ENCODE results near the gene HOXD9. TPM values are rescaled to one million over a fixed set of nuclear protein-coding genes. Genes with fewer than 3 reads are reported as not detected.
A peak's percentile ranks its signal among the peaks of the same experiment; 100 is the strongest.

HOXD9 gene
- total RNA-seq, 2 experiments from 2014 or later: not detected

GRCh38 chr2:176166272-176166671 lies 43.8 kb downstream of the HOXD9 start:
- Mint-ChIP-seq H3K36me3 (ENCODE audit: low read depth) (peaks cover 1% of the 10 kb centered on the region), H3K9me3 (no peaks in the 10 kb centered on the region), H3K27me3 (ENCODE audit: low read depth) (peaks cover 73% of the 10 kb centered on the region), H3K4me1 (ENCODE audit: low read depth) (peaks cover 8% of the 10 kb centered on the region), H3K4me3 (no peak overlapping the region), H3K27ac (no peak overlapping the region)
- CTCF ChIA-PET: no interaction called here
- DNase-seq: no peak
- intact Hi-C loops (cut with micrococcal nuclease): no loop called here

GRCh38 chr2:176167398-176167797 lies 44.9 kb downstream of the HOXD9 start:
- H3K4me3 Mint-ChIP-seq: no peak overlapping the region
- H3K27ac Mint-ChIP-seq: no peak overlapping the region
- no peaks in the 10 kb centered on the region for H3K9me3 Mint-ChIP-seq
- H3K4me1 Mint-ChIP-seq (ENCODE audit: low read depth): peaks cover 11% of the 10 kb centered on the region
- peaks cover 72% of the 10 kb centered on the region for H3K27me3 Mint-ChIP-seq (ENCODE audit: low read depth)
- intact Hi-C loops (cut with micrococcal nuclease): no loop called here
- CTCF ChIA-PET: no interaction called here
- DNase-seq: no peak
- H3K36me3 Mint-ChIP-seq (ENCODE audit: low read depth): peaks cover 2% of the 10 kb centered on the region

- intact Hi-C loops (cut with micrococcal nuclease): no loop called here
- H3K4me3 Mint-ChIP-seq: no peak overlapping the region
- H3K27ac Mint-ChIP-seq: no peak overlapping the region
- H3K27me3 Mint-ChIP-seq (ENCODE audit: low read depth): peaks cover 71% of the 10 kb centered on the region
- no peaks in the 10 kb centered on the region for H3K9me3 Mint-ChIP-seq
- no peak for DNase-seq
- H3K4me1 Mint-ChIP-seq (ENCODE audit: low read depth): peaks cover 19% of the 10 kb centered on the region
- CTCF ChIA-PET: interaction anchor here (1.0 kb wide), 1 partner anchor 43 kb away, joined by 3 read pairs; no protein-coding TSS in a partner anchor
- peaks cover 2% of the 10 kb centered on the region for H3K36me3 Mint-ChIP-seq (ENCODE audit: low read depth)
Measured at GRCh38 chr2:176169181-176169580, 46.7 kb downstream of the HOXD9 start.

- CTCF ChIA-PET: no interaction called here
- Mint-ChIP-seq H3K4me1 (ENCODE audit: low read depth) (peaks cover 21% of the 10 kb centered on the region), H3K4me3 (no peak overlapping the region), H3K27ac (no peak overlapping the region), H3K9me3 (no peaks in the 10 kb centered on the region), H3K36me3 (ENCODE audit: low read depth) (peaks cover 1% of the 10 kb centered on the region), H3K27me3 (ENCODE audit: low read depth) (peaks cover 70% of the 10 kb centered on the region)
- intact Hi-C loops (cut with micrococcal nuclease): loop anchor here (5.0 kb wide), 2 partner anchors 37 to 1837 kb away; partner anchors contain the start of gene SP9
- no peak for DNase-seq
Measured at GRCh38 chr2:176169711-176170110, 47.2 kb downstream of the HOXD9 start.

DNA sequence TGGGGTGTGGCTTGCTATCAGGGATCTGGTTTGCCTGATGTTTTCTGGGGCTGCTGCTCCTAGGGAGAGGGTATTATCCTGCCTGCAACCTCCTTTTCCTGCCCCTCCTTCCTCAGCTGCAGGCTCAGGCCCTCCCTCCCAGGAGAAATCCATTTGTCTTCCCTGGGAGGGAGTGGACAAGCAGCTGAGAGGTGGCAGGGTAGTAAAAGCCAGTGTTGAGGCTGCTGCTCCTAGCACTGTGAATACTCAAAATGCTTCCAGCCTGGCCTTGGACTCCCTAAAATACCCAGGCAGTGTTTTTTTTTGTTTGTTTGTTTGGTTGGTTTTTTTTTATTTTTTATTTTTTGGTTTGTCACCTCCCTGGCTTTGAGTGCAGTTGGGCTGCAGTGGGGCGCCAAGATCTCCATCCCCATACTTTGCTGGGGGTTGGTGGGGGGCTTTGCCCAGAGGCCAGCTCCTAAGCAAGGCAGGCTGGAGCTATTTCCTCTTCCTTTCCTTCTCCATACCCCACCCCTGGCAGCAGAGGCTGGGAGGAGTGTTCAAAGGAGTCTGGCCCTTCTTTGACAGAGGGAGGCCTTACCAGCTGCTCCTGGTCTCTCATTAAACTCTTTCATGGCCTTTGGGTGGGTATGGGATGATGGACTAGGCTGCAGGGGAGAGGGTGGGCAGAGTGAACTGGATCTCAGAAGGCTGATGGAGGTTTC lies 48.2 kb downstream of the HOXD9 start:
- no peak overlapping the region for H3K27ac Mint-ChIP-seq
- H3K9me3 Mint-ChIP-seq: no peaks in the 10 kb centered on the region
- CTCF ChIA-PET: no interaction called here
- peaks cover 26% of the 10 kb centered on the region for H3K4me1 Mint-ChIP-seq (ENCODE audit: low read depth)
- H3K27me3 Mint-ChIP-seq (ENCODE audit: low read depth): peaks cover 72% of the 10 kb centered on the region
- peaks cover 1% of the 10 kb centered on the region for H3K36me3 Mint-ChIP-seq (ENCODE audit: low read depth)
- H3K4me3 Mint-ChIP-seq: no peak overlapping the region
- intact Hi-C loops (cut with micrococcal nuclease): loop anchor here (5.0 kb wide), 2 partner anchors 38 to 1838 kb away; partner anchors contain the start of gene SP9
- DNase-seq: no peak

DNA sequence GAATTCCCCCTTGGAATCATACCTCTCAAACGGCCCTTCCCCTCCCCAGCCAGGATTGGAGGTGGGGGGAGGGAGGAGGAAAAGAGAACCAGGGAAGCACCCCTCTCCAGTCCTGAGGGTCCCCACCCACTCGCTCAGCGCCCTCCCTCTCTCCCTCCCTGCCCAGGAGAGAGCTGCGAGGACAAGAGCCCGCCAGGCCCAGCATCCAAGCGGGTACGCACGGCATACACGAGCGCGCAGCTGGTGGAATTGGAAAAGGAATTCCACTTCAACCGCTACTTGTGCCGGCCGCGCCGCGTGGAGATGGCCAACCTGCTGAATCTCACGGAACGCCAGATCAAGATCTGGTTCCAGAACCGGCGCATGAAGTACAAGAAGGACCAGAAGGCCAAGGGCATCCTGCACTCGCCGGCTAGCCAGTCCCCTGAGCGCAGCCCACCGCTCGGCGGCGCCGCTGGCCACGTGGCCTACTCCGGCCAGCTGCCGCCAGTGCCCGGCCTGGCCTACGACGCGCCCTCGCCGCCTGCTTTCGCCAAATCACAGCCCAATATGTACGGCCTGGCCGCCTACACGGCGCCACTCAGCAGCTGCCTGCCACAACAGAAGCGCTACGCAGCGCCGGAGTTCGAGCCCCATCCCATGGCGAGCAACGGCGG lies 49.0 kb downstream of the HOXD9 start:
- H3K4me3 Mint-ChIP-seq: no peak overlapping the region
- no peak for DNase-seq
- intact Hi-C loops (cut with micrococcal nuclease): loop anchor here (2.0 to 5.0 kb wide), 3 partner anchors 17 to 1839 kb away; partner anchors contain the start of genes HOXD1 and SP9
- no peaks in the 10 kb centered on the region for H3K9me3 Mint-ChIP-seq
- H3K4me1 Mint-ChIP-seq (ENCODE audit: low read depth): peaks cover 24% of the 10 kb centered on the region
- peaks cover 1% of the 10 kb centered on the region for H3K36me3 Mint-ChIP-seq (ENCODE audit: low read depth)
- H3K27me3 Mint-ChIP-seq (ENCODE audit: low read depth): peaks cover 73% of the 10 kb centered on the region
- H3K27ac Mint-ChIP-seq: no peak overlapping the region
- CTCF ChIA-PET: no interaction called here

DNA sequence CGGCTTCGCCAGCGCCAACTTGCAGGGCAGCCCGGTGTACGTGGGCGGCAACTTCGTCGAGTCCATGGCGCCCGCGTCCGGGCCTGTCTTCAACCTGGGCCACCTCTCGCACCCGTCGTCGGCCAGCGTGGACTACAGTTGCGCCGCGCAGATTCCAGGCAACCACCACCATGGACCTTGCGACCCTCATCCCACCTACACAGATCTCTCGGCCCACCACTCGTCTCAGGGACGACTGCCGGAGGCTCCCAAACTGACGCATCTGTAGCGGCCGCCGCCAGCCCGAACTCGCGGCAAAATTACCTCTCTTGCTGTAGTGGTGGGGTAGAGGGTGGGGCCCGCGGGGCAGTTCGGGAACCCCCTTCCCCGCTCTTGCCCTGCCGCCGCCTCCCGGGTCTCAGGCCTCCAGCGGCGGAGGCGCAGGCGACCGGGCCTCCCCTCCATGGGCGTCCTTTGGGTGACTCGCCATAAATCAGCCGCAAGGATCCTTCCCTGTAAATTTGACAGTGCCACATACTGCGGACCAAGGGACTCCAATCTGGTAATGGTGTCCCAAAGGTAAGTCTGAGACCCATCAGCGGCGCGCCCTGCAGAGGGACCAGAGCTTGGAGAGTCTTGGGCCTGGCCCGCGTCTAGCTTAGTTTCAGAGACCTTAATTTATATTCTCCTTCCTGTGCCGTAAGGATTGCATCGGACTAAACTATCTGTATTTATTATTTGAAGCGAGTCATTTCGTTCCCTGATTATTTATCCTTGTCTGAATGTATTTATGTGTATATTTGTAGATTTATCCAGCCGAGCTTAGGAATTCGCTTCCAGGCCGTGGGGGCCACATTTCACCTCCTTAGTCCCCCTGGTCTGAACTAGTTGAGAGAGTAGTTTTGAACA lies 49.7 kb downstream of the HOXD9 start:
- Mint-ChIP-seq H3K27ac (no peak overlapping the region), H3K9me3 (no peaks in the 10 kb centered on the region), H3K4me1 (ENCODE audit: low read depth) (peaks cover 24% of the 10 kb centered on the region), H3K27me3 (ENCODE audit: low read depth) (peaks cover 72% of the 10 kb centered on the region), H3K4me3 (peak overlapping the region; percentile 24), H3K36me3 (ENCODE audit: low read depth) (peaks cover 1% of the 10 kb centered on the region)
- intact Hi-C loops (cut with micrococcal nuclease): loop anchor here (2.0 to 5.0 kb wide), 3 partner anchors 17 to 1840 kb away; partner anchors contain the start of genes HOXD1 and SP9
- DNase-seq: no peak
- CTCF ChIA-PET: interaction anchor here (0.8 kb wide), 1 partner anchor 10 kb away, joined by 3 read pairs; no protein-coding TSS in a partner anchor

GRCh38 chr2:176172895-176173566 lies 50.5 kb downstream of the HOXD9 start:
- no peaks in the 10 kb centered on the region for H3K9me3 Mint-ChIP-seq
- H3K4me3 Mint-ChIP-seq: no peak overlapping the region
- H3K27me3 Mint-ChIP-seq (ENCODE audit: low read depth): peaks cover 72% of the 10 kb centered on the region
- peaks cover 24% of the 10 kb centered on the region for H3K4me1 Mint-ChIP-seq (ENCODE audit: low read depth)
- intact Hi-C loops (cut with micrococcal nuclease): loop anchor here (2.0 to 5.0 kb wide), 3 partner anchors 16 to 1841 kb away; partner anchors contain the start of genes HOXD1 and SP9
- H3K36me3 Mint-ChIP-seq (ENCODE audit: low read depth): peaks cover 1% of the 10 kb centered on the region
- no peak overlapping the region for H3K27ac Mint-ChIP-seq
- CTCF ChIA-PET: interaction anchor here (0.8 to 0.9 kb wide), 2 partner anchors 11 to 282 kb away, joined by 3 to 4 read pairs; no protein-coding TSS in a partner anchor
- DNase-seq: no peak

GRCh38 chr2:176173567-176174381 lies 51.3 kb downstream of the HOXD9 start:
- DNase-seq: no peak
- CTCF ChIA-PET: interaction anchor here (0.9 to 2.5 kb wide), 2 partner anchors 34 to 281 kb away, joined by 4 to 5 read pairs; no protein-coding TSS in a partner anchor
- Mint-ChIP-seq H3K9me3 (no peaks in the 10 kb centered on the region), H3K4me3 (no peak overlapping the region), H3K36me3 (ENCODE audit: low read depth) (peaks cover 1% of the 10 kb centered on the region), H3K4me1 (ENCODE audit: low read depth) (peaks cover 24% of the 10 kb centered on the region), H3K27me3 (ENCODE audit: low read depth) (peaks cover 74% of the 10 kb centered on the region), H3K27ac (no peak overlapping the region)
- intact Hi-C loops (cut with micrococcal nuclease): loop anchor here (2.0 to 5.0 kb wide), 3 partner anchors 15 to 1841 kb away; partner anchors contain the start of genes HOXD1 and SP9

DNA sequence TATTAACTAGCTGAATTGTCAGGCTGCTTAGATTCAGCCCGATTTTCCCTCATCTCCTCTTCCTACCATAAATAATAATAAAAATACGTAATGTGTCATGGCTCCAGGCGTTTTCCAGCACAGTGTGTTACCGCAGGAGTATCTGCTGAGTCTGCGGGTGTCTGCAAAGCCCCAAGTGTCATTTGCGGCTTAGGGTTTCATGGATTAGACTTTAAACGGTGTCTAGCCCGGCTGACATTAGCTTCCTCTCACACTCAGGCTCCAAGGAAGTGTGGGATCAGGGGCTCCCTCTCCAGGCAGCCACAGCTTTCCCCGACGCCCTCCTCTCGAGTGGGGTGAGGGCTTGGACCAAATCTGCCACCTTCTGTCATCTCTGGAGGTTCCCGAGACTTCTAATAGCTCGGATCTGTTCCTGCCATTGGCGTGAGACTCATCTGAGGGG lies 51.9 kb downstream of the HOXD9 start:
- Mint-ChIP-seq H3K27ac (no peak overlapping the region), H3K36me3 (ENCODE audit: low read depth) (peaks cover 1% of the 10 kb centered on the region), H3K27me3 (ENCODE audit: low read depth) (peaks cover 78% of the 10 kb centered on the region), H3K4me1 (ENCODE audit: low read depth) (peaks cover 24% of the 10 kb centered on the region), H3K4me3 (no peak overlapping the region), H3K9me3 (no peaks in the 10 kb centered on the region)
- CTCF ChIA-PET: interaction anchor here (0.6 to 2.5 kb wide), 2 partner anchors 34 to 197 kb away, joined by 5 read pairs; no protein-coding TSS in a partner anchor
- no peak for DNase-seq
- intact Hi-C loops (cut with micrococcal nuclease): loop anchor here (5.0 kb wide), 2 partner anchors 42 to 1842 kb away; partner anchors contain the start of gene SP9

Measured in activated naive CD4-positive, alpha-beta T cell treated with anti-CD3 and anti-CD28 coated beads for 36 hours (primary cell).